ENCODE results near the gene SPATA9. TPM values are rescaled to one million over a fixed set of nuclear protein-coding genes. Genes with fewer than 3 reads are reported as not detected.
A peak's percentile ranks its signal among the peaks of the same experiment; 100 is the strongest.

The SPATA9 gene
- total and polyA plus RNA-seq, 9 of the 15 experiments (the other 6 are each of a cell fraction or from before 2014, with no cell fraction given): 0.16 to 5.5 (median 0.39) TPM; not detected in 3

DNA sequence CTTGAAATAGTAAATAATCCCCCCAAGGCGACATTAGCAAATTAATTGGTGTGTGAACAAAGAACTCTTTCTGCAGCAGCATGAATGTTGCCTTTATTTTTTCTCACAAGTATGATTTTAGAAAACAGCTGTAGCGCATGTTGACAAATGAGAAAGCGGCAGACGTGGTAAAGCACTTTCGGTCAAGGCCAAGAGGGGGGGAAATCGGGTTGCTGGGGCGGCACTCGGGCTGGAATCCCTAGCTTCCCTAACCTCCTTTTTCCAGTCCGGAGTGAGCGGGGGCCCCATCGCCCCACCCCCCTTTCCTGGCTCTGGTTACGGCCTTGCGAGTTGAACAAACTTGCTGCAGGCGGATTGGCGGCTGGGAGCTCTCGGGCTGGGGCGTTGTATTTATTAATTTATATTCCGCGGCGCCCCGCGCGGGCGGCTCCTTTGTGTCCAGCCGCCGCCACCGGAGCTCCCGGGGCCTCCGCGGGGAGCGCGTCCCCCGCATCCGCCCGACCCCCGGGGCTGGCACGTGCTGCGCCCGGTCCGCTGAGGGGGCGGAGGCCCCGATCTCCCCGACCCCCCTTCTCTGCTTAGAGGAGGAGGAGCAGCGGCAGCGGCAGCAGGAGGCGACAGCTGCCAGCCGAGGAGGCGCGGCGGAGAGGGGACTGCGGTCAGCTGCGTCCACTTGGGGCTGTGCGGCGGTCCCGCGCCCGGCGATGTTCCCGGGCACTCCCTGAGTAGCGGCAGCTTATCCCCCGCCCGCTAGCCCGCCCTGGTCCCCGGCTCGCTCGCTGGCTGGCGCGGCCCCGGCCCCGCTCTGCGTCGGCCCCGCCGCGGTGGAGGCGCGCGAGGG is 48.2 kb upstream of the SPATA9 start, which contains the start of gene RHOBTB3:
Gene RHOBTB3 (plus strand): TSS at position 607 of the 841 bp plus-strand sequence. CDS start 347 bp downstream, outside the sequence.
- CTCF ChIA-PET (ENCODE audit: low intra/inter-chr PET ratio): no interaction called here
- Histone ChIP-seq H3K36me3 (ENCODE audit: control insufficient read depth, insufficient read depth, low read length) (peaks cover 36% of the 10 kb centered on the region), H2AFZ (ENCODE audit: low read depth, low read length) (no peak within 1 kb of the TSS), H3K4me1 (replicated peaks in 1 of 2; ENCODE audit: control insufficient read depth in 2 of 2, insufficient read depth in 2 of 2, low read length in 2 of 2) (peaks cover 38 to 40% of the 10 kb centered on the region in 2 experiments), H3K79me2 (ENCODE audit: control insufficient read depth, insufficient read depth, low read length) (peaks cover 66% of the 10 kb centered on the region), H3K9me1 (ENCODE audit: control insufficient read depth, insufficient read depth, low read length) (no peaks in the 10 kb centered on the region), H3K27me3 (ENCODE audit: control insufficient read depth in 2 of 2, insufficient read depth in 2 of 2, low read length in 2 of 2) (no peaks in the 10 kb centered on the region; a peak in 1 of 5 replicates), H3K4me2 (ENCODE audit: insufficient read depth, low read length) (peak within 1 kb of the TSS; percentile 96), H3K27ac (ENCODE audit: extremely low read depth, low read depth, low read length) (peak within 1 kb of the TSS; percentile 85), H4K20me1 (replicated peaks; ENCODE audit: control insufficient read depth, insufficient read depth, low read length) (no peaks in the 10 kb centered on the region), H3K9ac (ENCODE audit: insufficient read depth in 1 of 2, low read depth in 2 of 2, low read length in 2 of 2) (peak within 1 kb of the TSS; percentile 92 to 94), H3K9me3 (replicated peaks; ENCODE audit: control insufficient read depth, insufficient read depth, low read depth, low read length) (no peaks in the 10 kb centered on the region), H3K4me3 (peak within 1 kb of the TSS; percentile 81)
- intact Hi-C loops (cut with micrococcal nuclease) (loop anchor here (1.0 to 5.0 kb wide), 3 partner anchors 19 to 111 kb away; no protein-coding TSS in a partner anchor), in situ Hi-C loops (cut with MboI) (no loop called here)
- POLR2A ChIA-PET: interaction anchor here (0.6 to 3.8 kb wide), 28 partner anchors 8 to 323 kb away, joined by 3 to 50 read pairs (median 5); partner anchors contain the start of gene RFESD
- ATAC-seq (peak; percentile 58), FAIRE-seq (no peak), DNase-seq (ENCODE audit: extremely low read depth in 1 of 4, low spot score in 3 of 4) (peak; percentile 73 to 94 (median 86))
- under 1% methylated on average over 40 of the region's 78 CpGs for WGBS (ENCODE audit: insufficient coverage, low coverage, missing lambda C conversion rate)
- BruUV-seq (replicated peaks): no TSS peak
- TF ChIP-seq, protein P1, sequence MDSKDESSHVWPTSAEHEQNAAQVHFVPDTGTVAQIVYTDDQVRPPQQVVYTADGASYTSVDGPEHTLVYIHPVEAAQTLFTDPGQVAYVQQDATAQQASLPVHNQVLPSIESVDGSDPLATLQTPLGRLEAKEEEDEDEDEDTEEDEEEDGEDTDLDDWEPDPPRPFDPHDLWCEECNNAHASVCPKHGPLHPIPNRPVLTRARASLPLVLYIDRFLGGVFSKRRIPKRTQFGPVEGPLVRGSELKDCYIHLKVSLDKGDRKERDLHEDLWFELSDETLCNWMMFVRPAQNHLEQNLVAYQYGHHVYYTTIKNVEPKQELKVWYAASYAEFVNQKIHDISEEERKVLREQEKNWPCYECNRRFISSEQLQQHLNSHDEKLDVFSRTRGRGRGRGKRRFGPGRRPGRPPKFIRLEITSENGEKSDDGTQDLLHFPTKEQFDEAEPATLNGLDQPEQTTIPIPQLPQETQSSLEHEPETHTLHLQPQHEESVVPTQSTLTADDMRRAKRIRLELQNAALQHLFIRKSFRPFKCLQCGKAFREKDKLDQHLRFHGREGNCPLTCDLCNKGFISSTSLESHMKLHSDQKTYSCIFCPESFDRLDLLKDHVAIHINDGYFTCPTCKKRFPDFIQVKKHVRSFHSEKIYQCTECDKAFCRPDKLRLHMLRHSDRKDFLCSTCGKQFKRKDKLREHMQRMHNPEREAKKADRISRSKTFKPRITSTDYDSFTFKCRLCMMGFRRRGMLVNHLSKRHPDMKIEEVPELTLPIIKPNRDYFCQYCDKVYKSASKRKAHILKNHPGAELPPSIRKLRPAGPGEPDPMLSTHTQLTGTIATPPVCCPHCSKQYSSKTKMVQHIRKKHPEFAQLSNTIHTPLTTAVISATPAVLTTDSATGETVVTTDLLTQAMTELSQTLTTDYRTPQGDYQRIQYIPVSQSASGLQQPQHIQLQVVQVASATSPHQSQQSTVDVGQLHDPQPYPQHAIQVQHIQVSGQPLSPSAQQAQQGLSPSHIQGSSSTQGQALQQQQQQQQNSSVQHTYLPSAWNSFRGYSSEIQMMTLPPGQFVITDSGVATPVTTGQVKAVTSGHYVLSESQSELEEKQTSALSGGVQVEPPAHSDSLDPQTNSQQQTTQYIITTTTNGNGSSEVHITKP (IDR thresholded peaks at IDR 0.05; ENCODE audit: partially characterized antibody): peak; percentile 82
- TF ChIP-seq NELFE (IDR thresholded peaks at IDR 0.05; ENCODE audit: insufficient read depth, insufficient read length) (no peak), NCOA1 (IDR thresholded peaks at IDR 0.05; ENCODE audit: low read depth) (no peak; the same call in 1 of the 2 replicates), YBX1 (IDR thresholded peaks at IDR 0.05) (no peak), HDAC8 (tag; IDR thresholded peaks at IDR 0.05) (no peak)
- TF ChIP-seq, protein P2, sequence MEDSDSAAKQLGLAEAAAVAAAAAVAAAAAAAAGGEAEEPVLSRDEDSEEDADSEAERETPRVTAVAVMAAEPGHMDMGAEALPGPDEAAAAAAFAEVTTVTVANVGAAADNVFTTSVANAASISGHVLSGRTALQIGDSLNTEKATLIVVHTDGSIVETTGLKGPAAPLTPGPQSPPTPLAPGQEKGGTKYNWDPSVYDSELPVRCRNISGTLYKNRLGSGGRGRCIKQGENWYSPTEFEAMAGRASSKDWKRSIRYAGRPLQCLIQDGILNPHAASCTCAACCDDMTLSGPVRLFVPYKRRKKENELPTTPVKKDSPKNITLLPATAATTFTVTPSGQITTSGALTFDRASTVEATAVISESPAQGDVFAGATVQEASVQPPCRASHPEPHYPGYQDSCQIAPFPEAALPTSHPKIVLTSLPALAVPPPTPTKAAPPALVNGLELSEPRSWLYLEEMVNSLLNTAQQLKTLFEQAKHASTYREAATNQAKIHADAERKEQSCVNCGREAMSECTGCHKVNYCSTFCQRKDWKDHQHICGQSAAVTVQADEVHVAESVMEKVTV (CRISPR knock-in tag; IDR thresholded peaks at IDR 0.05): peak; percentile 41
